H1 (cell line): ENCODE results near the gene SERGEF. TPM values are rescaled to one million over a fixed set of nuclear protein-coding genes. Genes with fewer than 3 reads are reported as not detected.

Experiments used
- CTCF ChIA-PET: fragments of 300-600 bp; sonication (Branson Sonifier 250); formaldehyde crosslinking; loops from one replicate; lab custom pipeline; 2021; ENCODE audit not compliant: partially characterized antibody; lab: Charles Lee
- POLR2A ChIA-PET: fragments of 300-600 bp; sonication (Branson Sonifier 250); formaldehyde crosslinking; loops from one replicate; lab custom pipeline; 2021; ENCODE audit warnings: inconsistent platforms; ENCODE audit not compliant: partially characterized antibody; lab: Charles Lee
- DNase-seq, 2 experiments: peaks; one replicate each; pipeline versions ENCODE4 v3.0.0 to v3.0.0-alpha.2; 2010 to 2022; ENCODE audit warnings: low spot score in 2 of 2, low read depth in 1 of 2, mixed read lengths in 1 of 2
- FAIRE-seq: peaks from 2 replicates; lab custom pipeline; 2011; peaks lifted over from hg19 to GRCh38; lab: Jason Lieb, UNC
- H2AFZ ChIP-seq: 2 replicates; pipeline ENCODE4 v1.8.1; 2012; ENCODE audit warnings: low read length, inconsistent platforms
- H2AK5ac ChIP-seq: 2 replicates; pipeline ENCODE4 v1.6.1; 2013; ENCODE audit warnings: low read depth, low read length
- H2BK120ac ChIP-seq: replicated peaks from 2 replicates; pipeline ENCODE3; 2013; ENCODE audit warnings: low read depth, low read length, inconsistent platforms
- H2BK12ac ChIP-seq: 2 replicates; pipeline ENCODE4 v1.6.1; 2013; ENCODE audit warnings: low read depth, low read length
- H2BK15ac ChIP-seq: 2 replicates; pipeline ENCODE4 v1.6.1; 2013; ENCODE audit warnings: low read length
- H2BK20ac ChIP-seq: 2 replicates; pipeline ENCODE4 v1.6.1; 2013; ENCODE audit warnings: low read length
- H2BK5ac ChIP-seq: 2 replicates; pipeline ENCODE4 v1.6.1; 2013; ENCODE audit warnings: low read depth, low read length
- H3K14ac ChIP-seq: 2 replicates; pipeline ENCODE4 v1.6.1; 2013; ENCODE audit warnings: inconsistent platforms; ENCODE audit not compliant: insufficient read length
- H3K18ac ChIP-seq: 2 replicates; pipeline ENCODE4 v1.6.1; 2013; ENCODE audit warnings: low read length; ENCODE audit errors: extremely low read depth
- H3K23ac ChIP-seq: 2 replicates; pipeline ENCODE4 v1.6.1; 2013; ENCODE audit warnings: inconsistent platforms; ENCODE audit not compliant: insufficient read length
- H3K23me2 ChIP-seq: 2 replicates; pipeline ENCODE4 v1.6.1; 2013; ENCODE audit warnings: low read depth, low read length
- H3K27ac ChIP-seq: 2 replicates; pipeline ENCODE4 v1.6.1; 2011; ENCODE audit warnings: low read depth, low read length, inconsistent platforms
- H3K27me3 ChIP-seq, 4 experiments: replicated peaks in 1 of 4; 1 replicate in 1 of 4; 2 replicates in 3 of 4; pipeline versions ENCODE4 v1.6.1 to v1.8.1; 2011 to 2013; ENCODE audit warnings: low read length in 3 of 4, mild to moderate bottlenecking in 3 of 4, inconsistent platforms in 2 of 4, mixed read lengths in 2 of 4, moderate library complexity in 1 of 4; ENCODE audit not compliant: control insufficient read depth in 3 of 4, insufficient read depth in 3 of 4; ENCODE audit errors: extremely low read depth in 1 of 4
- H3K36me3 ChIP-seq, 4 experiments: 2 replicates each; pipeline versions ENCODE4 v1.6.1 to v1.8.1; 2011 to 2013; ENCODE audit warnings: mild to moderate bottlenecking in 4 of 4, low read length in 3 of 4, moderate library complexity in 2 of 4, control low read depth in 1 of 4, inconsistent platforms in 1 of 4; ENCODE audit not compliant: insufficient read depth in 4 of 4, control insufficient read depth in 2 of 4
- H3K4ac ChIP-seq: replicated peaks from 2 replicates; pipeline ENCODE3; 2013; ENCODE audit warnings: low read length, low read depth, mixed read lengths, inconsistent platforms; ENCODE audit not compliant: insufficient read length
- H3K4me1 ChIP-seq, 4 experiments: replicated peaks in 1 of 4; 1 replicate in 1 of 4; 2 replicates in 3 of 4; pipeline versions ENCODE4 v1.6.1 to v1.8.1; 2011 to 2013; ENCODE audit warnings: low read length in 3 of 4, inconsistent platforms in 2 of 4, mixed read lengths in 1 of 4; ENCODE audit not compliant: insufficient read depth in 4 of 4, control insufficient read depth in 3 of 4
- H3K4me2 ChIP-seq, 2 experiments: 2 replicates each; pipeline versions ENCODE4 v1.6.1 to v1.8.1; 2011 to 2013; ENCODE audit warnings: low read depth in 2 of 2, low read length in 2 of 2, control low read depth in 1 of 2, inconsistent platforms in 1 of 2, mild to moderate bottlenecking in 1 of 2; ENCODE audit not compliant: insufficient read depth in 1 of 2
- H3K4me3 ChIP-seq, 4 experiments: fragments of 200-600, 300-600 bp in 1 of 4; sonication (generic), shearing (Covaris generic), sonication (Bioruptor Twin) in 1 of 4; 2 replicates each; pipeline versions ENCODE4 v1.5.1 to v1.8.1; 2011 to 2016; ENCODE audit warnings: low read length in 4 of 4, low read depth in 3 of 4, control low read depth in 2 of 4, inconsistent platforms in 2 of 4, mild to moderate bottlenecking in 2 of 4, mixed read lengths in 1 of 4, moderate library complexity in 1 of 4; ENCODE audit not compliant: insufficient read depth in 2 of 4; ENCODE audit errors: extremely low read depth in 1 of 4
- H3K56ac ChIP-seq: replicated peaks from 2 replicates; pipeline ENCODE3; 2013; ENCODE audit warnings: low read depth, mild to moderate bottlenecking, mixed read lengths, low read length, inconsistent platforms; ENCODE audit not compliant: insufficient read length
- H3K79me1 ChIP-seq: 2 replicates; pipeline ENCODE4 v1.6.1; 2013; ENCODE audit warnings: low read depth, low read length, control low read depth
- H3K79me2 ChIP-seq, 2 experiments: 2 replicates each; pipeline versions ENCODE4 v1.6.1 to v1.8.1; 2012 to 2013; ENCODE audit warnings: low read length in 2 of 2, mild to moderate bottlenecking in 2 of 2, inconsistent platforms in 1 of 2; ENCODE audit not compliant: insufficient read depth in 2 of 2, control insufficient read depth in 1 of 2
- H3K9ac ChIP-seq, 4 experiments: replicated peaks in 1 of 4; 1 replicate in 1 of 4; 2 replicates in 3 of 4; pipeline versions ENCODE4 v1.6.1 to v1.8.1; 2011 to 2013; ENCODE audit warnings: low read depth in 3 of 4, low read length in 3 of 4, control low read depth in 2 of 4, mild to moderate bottlenecking in 2 of 4, moderate library complexity in 2 of 4, inconsistent platforms in 1 of 4; ENCODE audit errors: extremely low read depth in 1 of 4
- H3K9me3 ChIP-seq, 2 experiments: 2 replicates each; pipeline versions ENCODE4 v1.6.1 to v1.8.1; 2012 to 2013; ENCODE audit warnings: mild to moderate bottlenecking in 2 of 2, moderate library complexity in 2 of 2, control low read depth in 1 of 2, inconsistent platforms in 1 of 2, low read depth in 1 of 2, low read length in 1 of 2, mixed read lengths in 1 of 2; ENCODE audit not compliant: insufficient read depth in 2 of 2
- H4K20me1 ChIP-seq, 2 experiments: replicated peaks in 1 of 2; 2 replicates each; pipeline versions ENCODE3 to v1.8.1; 2011 to 2013; ENCODE audit warnings: inconsistent platforms in 2 of 2, low read length in 2 of 2, mild to moderate bottlenecking in 1 of 2; ENCODE audit not compliant: insufficient read depth in 2 of 2, control insufficient read depth in 1 of 2
- H4K5ac ChIP-seq: 2 replicates; pipeline ENCODE4 v1.6.1; 2013; ENCODE audit warnings: low read length, low read depth, mixed read lengths, inconsistent platforms; ENCODE audit not compliant: insufficient read length
- H4K8ac ChIP-seq: 2 replicates; pipeline ENCODE4 v1.8.0; 2013; ENCODE audit warnings: mild to moderate bottlenecking, moderate library complexity, low read length, inconsistent platforms; ENCODE audit not compliant: insufficient read depth; ENCODE audit errors: extremely low read depth
- H4K91ac ChIP-seq: replicated peaks from 2 replicates; pipeline ENCODE3; 2013; ENCODE audit warnings: low read length, mixed read lengths, inconsistent platforms; ENCODE audit not compliant: insufficient read length
- GTF2F1 ChIP-seq: IDR thresholded peaks from 2 replicates; pipeline ENCODE4 v1.6.1; 2012; ENCODE audit warnings: low read depth, low read length, improper control_type of control experiment, borderline replicate concordance
- NRF1 ChIP-seq: IDR thresholded peaks from 2 replicates; pipeline ENCODE4 v1.6.1; 2011; ENCODE audit warnings: mild to moderate bottlenecking, low read depth, low read length, improper control_type of control experiment
- RAD21 ChIP-seq, 2 experiments: IDR thresholded peaks in 1 of 2; conservative IDR thresholded peaks in 1 of 2; 2 replicates each; pipeline ENCODE4 v1.6.1; 2011; ENCODE audit warnings: low read depth in 2 of 2, low read length in 2 of 2, improper control_type of control experiment in 1 of 2, inconsistent platforms in 1 of 2, mild to moderate bottlenecking in 1 of 2, moderate library complexity in 1 of 2
- RXRA ChIP-seq: IDR thresholded peaks from 2 replicates; pipeline ENCODE4 v1.6.1; 2011; ENCODE audit warnings: low read depth, mild to moderate bottlenecking, low read length, moderate library complexity; ENCODE audit not compliant: insufficient read depth
- SIN3A ChIP-seq, 2 experiments: IDR thresholded peaks in 1 of 2; conservative IDR thresholded peaks in 1 of 2; 2 replicates each; pipeline ENCODE4 v1.6.1; 2011 to 2012; ENCODE audit warnings: low read length in 2 of 2, improper control_type of control experiment in 1 of 2, low read depth in 1 of 2, mild to moderate bottlenecking in 1 of 2
- WGBS, 2 experiments: shearing (Covaris generic) in 1 of 2; methylation state at CpG; one replicate each; pipeline versions ENCODE4 v1.1.6 to v1.1.7; 2013 to 2015; ENCODE audit warnings: low lambda C conversion rate in 2 of 2, mixed read lengths in 2 of 2, inconsistent platforms in 1 of 2, low coverage in 1 of 2, missing lambda C conversion rate in 1 of 2; ENCODE audit not compliant: insufficient replicate concordance in 2 of 2, insufficient coverage in 1 of 2, insufficient read length in 1 of 2; ENCODE audit errors: extremely low coverage in 1 of 2, missing lambda C conversion rate in 1 of 2; 5-methylcytosine and 5-hydroxymethylcytosine counted together
- polyA plus RNA-seq, 7 experiments: library from polyadenylated mRNA; depleted of rRNA in 3 of 7; stranded (reverse) in 5 of 7; unstranded in 2 of 7; fragments of >200 nt in 5 of 7; fragments of 200-250 nt in 2 of 7; gene quantifications; 1 replicate in 5 of 7; 2 replicates in 1 of 7; 4 replicates in 1 of 7; pipeline versions ENCODE4 v1.2.1 to v1.2.3, GENCODE V29; 2011 to 2013; ENCODE audit warnings: missing spikeins in 2 of 7, mixed read lengths in 2 of 7
- total RNA-seq: library from RNA; stranded (reverse); fragmentation: NEBNext Ultra II Directional; extraction: Animal tissue kit (Norgen Biotek cat#: 25700); gene quantifications from 2 replicates; pipeline ENCODE4 v1.2.1, GENCODE V29; 2021
- TF ChIP-seq, protein P1 (sequence below): IDR thresholded peaks from 2 replicates; pipeline ENCODE4 v1.6.1; 2011; ENCODE audit warnings: low read length, improper control_type of control experiment
- TF ChIP-seq, protein P2 (sequence below), 3 experiments: IDR thresholded peaks; 1 replicate in 2 of 3; 2 replicates in 1 of 3; pipeline versions ENCODE4 v1.5.1 to v1.6.1; 2011; ENCODE audit warnings: low read length in 3 of 3, mild to moderate bottlenecking in 3 of 3, inconsistent platforms in 2 of 3, low read depth in 1 of 3, moderate library complexity in 1 of 3; ENCODE audit not compliant: insufficient read depth in 1 of 3; ENCODE audit errors: control extremely low read depth in 1 of 3

Gene SERGEF
- total and polyA plus RNA-seq, 2 of the 8 experiments (the other 6 are each of a cell fraction or from before 2014, with no cell fraction given), result 16.6 to 28.8 TPM

DNA sequence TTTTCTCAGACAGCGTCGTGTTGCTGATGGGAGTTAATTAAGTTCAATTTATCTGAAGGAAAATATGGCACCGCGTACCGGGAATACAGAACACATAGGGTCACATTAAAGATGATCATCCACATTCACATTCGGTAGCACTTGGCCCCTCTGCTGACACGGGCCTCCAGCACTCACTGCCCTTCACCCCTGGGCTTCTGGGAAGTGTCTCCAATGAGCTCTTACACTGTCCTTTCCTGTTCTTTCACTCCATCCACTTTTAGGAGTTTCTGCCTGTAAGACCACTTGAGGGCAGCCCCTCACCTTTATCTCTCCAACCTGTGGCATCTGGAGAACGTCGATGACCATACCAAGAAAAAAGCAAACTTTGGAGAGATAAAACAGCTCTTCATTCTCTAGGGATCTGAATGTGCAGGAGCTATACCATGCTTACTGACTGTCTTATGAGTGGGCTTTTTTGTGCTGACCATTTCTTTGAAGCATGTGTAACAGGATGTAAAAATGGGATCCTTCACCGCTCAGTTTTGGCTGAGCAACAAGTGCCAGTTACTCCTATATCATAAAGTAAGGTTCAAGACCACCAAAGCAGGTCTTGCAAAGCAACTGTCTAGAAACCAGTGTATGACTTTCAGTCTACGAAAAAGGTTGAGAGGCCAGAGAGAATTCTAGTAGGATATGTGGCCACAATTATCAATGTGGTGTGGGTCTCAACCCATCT lies 1.1 kb upstream of the SERGEF start:
- Histone ChIP-seq H3K23me2 (peaks cover 13% of the 10 kb centered on the region), H4K5ac (no peak overlapping the region), H3K27ac (no peak overlapping the region), H2BK5ac (no peak overlapping the region), H3K79me1 (no peaks in the 10 kb centered on the region), H3K36me3 (no peaks in the 10 kb centered on the region), H3K4me1 (peaks cover 0 to 5% (median 2%) of the 10 kb centered on the region in 4 experiments; a peak in 3 of 7 replicates), H4K8ac (no peak overlapping the region), H3K4me3 (peak overlapping the region; percentile 85 to 97 (median 92)), H3K4ac (no peak overlapping the region), H3K79me2 (0 out of 4 replicates have a peak, but pooled peaks cover 0 to 6% of the 10 kb centered on the region in 2 experiments), H2BK12ac (no peak overlapping the region), H2BK120ac (no peak overlapping the region), H3K4me2 (peak overlapping the region; percentile 91 to 92), H4K20me1 (peaks cover 2% of the 10 kb centered on the region in 2 experiments), H3K18ac (no peak overlapping the region), H3K27me3 (peaks cover 0 to 12% (median 7%) of the 10 kb centered on the region in 4 experiments; a peak in 5 of 7 replicates), H2BK15ac (no peak overlapping the region), H2AK5ac (no peak overlapping the region), H2BK20ac (no peak overlapping the region), H4K91ac (no peak overlapping the region), H3K56ac (no peak overlapping the region), H3K14ac (no peak overlapping the region), H3K23ac (no peak overlapping the region), H2AFZ (peak overlapping the region; percentile 87), H3K9ac (no peak overlapping the region), H3K9me3 (no peaks in the 10 kb centered on the region)
- FAIRE-seq (peak; percentile 28), DNase-seq (peak in 1 of 2 experiments; percentile 48)
- WGBS, 2 experiments, result 28% methylated on average over 11 of the region's 11 CpGs; no CpG with 5 or more reads in 1 of the 2 experiments
- ChIA-PET POLR2A (no interaction called here), CTCF (interaction anchor here (0.6 to 2.2 kb wide), 11 partner anchors 11 to 302 kb away, joined by 3 to 8 read pairs (median 3); partner anchors contain the start of gene SAAL1)
- TF ChIP-seq RAD21 (IDR thresholded peaks at IDR 0.05 in 1 of 2, conservative IDR thresholded peaks at IDR 0.05 in 1 of 2; ENCODE audit: low read depth in 2 of 2, low read length in 2 of 2) (peak; percentile 57 to 60), NRF1 (no peak), RXRA (no peak), SIN3A (conservative IDR thresholded peaks at IDR 0.05 in 1 of 2, IDR thresholded peaks at IDR 0.05 in 1 of 2; ENCODE audit: low read depth in 1 of 2, low read length in 2 of 2) (no peak), GTF2F1 (no peak)
- TF ChIP-seq, protein P1, sequence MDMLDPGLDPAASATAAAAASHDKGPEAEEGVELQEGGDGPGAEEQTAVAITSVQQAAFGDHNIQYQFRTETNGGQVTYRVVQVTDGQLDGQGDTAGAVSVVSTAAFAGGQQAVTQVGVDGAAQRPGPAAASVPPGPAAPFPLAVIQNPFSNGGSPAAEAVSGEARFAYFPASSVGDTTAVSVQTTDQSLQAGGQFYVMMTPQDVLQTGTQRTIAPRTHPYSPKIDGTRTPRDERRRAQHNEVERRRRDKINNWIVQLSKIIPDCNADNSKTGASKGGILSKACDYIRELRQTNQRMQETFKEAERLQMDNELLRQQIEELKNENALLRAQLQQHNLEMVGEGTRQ, result no peak
- TF ChIP-seq, protein P2, sequence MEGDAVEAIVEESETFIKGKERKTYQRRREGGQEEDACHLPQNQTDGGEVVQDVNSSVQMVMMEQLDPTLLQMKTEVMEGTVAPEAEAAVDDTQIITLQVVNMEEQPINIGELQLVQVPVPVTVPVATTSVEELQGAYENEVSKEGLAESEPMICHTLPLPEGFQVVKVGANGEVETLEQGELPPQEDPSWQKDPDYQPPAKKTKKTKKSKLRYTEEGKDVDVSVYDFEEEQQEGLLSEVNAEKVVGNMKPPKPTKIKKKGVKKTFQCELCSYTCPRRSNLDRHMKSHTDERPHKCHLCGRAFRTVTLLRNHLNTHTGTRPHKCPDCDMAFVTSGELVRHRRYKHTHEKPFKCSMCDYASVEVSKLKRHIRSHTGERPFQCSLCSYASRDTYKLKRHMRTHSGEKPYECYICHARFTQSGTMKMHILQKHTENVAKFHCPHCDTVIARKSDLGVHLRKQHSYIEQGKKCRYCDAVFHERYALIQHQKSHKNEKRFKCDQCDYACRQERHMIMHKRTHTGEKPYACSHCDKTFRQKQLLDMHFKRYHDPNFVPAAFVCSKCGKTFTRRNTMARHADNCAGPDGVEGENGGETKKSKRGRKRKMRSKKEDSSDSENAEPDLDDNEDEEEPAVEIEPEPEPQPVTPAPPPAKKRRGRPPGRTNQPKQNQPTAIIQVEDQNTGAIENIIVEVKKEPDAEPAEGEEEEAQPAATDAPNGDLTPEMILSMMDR (IDR thresholded peaks at IDR 0.05; ENCODE audit: control extremely low read depth in 1 of 3, insufficient read depth in 1 of 3, low read depth in 1 of 3, low read length in 3 of 3), result peak in 1 of 3 experiments; percentile 27; a peak in 1 of 4 replicates
